ENCODE data around the gene KIF5B. TPM values are rescaled to one million over a fixed set of nuclear protein-coding genes. Genes with fewer than 3 reads are reported as not detected.

Gene KIF5B
- total and polyA plus RNA-seq, 10 of the 15 experiments (the other 5 are each of a cell fraction or from before 2014, with no cell fraction given): 14.7 to 47.4 (median 33.1) TPM

DNA sequence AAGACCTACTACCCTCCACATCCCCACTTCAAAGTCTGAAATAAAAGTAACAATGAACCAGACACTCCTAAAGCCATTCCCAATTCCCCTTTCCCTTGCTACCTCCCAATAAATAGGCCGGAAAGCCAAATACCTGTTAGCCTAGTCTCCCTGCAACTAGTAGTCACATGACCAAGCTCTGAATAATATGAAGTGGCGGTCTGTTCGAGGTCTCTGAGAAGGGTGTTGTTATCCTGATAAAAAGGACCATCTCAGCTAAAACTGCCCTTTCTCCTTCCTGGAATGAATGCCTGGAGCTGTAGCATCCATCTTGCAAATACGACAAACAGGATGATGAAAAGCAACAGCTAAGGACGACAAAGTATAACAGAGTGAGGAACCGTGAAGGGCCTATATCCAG, 6.0 kb downstream of the KIF5B start:
- H4K20me1 ChIP-seq (ENCODE audit: control insufficient read depth, insufficient read depth): no peaks in the 10 kb centered on the region; the same call in 1 of the 2 replicates
- H2AFZ ChIP-seq (ENCODE audit: control insufficient read depth, low read depth, low read length): no peak overlapping the region
- H3K36me3 ChIP-seq (ENCODE audit: control insufficient read depth in 2 of 2, insufficient read depth in 2 of 2, low read length in 1 of 2): peaks cover 0 to 8% of the 10 kb centered on the region in 2 experiments; a peak in 3 of 4 replicates
- TF ChIP-seq RAD51 (IDR thresholded peaks at IDR 0.05) (peak; percentile 39; the same call in 1 of the 2 replicates), HDAC2 (IDR thresholded peaks at IDR 0.05) (no peak), BCL11A (IDR thresholded peaks at IDR 0.05; ENCODE audit: low read depth, low read length) (no peak), GABPA (IDR thresholded peaks at IDR 0.05; ENCODE audit: low read depth) (no peak), IKZF2 (IDR thresholded peaks at IDR 0.05) (0 out of 4 replicates have a peak, but pooled peaks of 1 of the 2 experiments have one; percentile 9), PML (IDR thresholded peaks at IDR 0.05; ENCODE audit: low read length) (no peak), PBX3 (IDR thresholded peaks at IDR 0.05; ENCODE audit: insufficient replicate concordance, low read depth, low read length) (no peak), NRF1 (conservative IDR thresholded peaks at IDR 0.05; ENCODE audit: low read depth, low read length) (no peak)
- TF ChIP-seq, protein P1, sequence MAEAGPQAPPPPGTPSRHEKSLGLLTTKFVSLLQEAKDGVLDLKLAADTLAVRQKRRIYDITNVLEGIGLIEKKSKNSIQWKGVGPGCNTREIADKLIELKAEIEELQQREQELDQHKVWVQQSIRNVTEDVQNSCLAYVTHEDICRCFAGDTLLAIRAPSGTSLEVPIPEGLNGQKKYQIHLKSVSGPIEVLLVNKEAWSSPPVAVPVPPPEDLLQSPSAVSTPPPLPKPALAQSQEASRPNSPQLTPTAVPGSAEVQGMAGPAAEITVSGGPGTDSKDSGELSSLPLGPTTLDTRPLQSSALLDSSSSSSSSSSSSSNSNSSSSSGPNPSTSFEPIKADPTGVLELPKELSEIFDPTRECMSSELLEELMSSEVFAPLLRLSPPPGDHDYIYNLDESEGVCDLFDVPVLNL (IDR thresholded peaks at IDR 0.05; ENCODE audit: low read depth, low read length): no peak
- H3K4me3 ChIP-seq: peak overlapping the region; percentile 7; the same call in 1 of the 2 replicates
- ChIA-PET POLR2A (interaction anchor here (0.5 kb wide), 1 partner anchor 23 kb away, joined by 5 read pairs; no protein-coding TSS in a partner anchor), RAD21 (ENCODE audit: unreplicated experiment) (interaction anchor here (1.1 kb wide), 2 partner anchors 9 to 188 kb away, joined by 3 to 5 read pairs; no protein-coding TSS in a partner anchor), SMC1A (ENCODE audit: uncharacterized antibody, unreplicated experiment) (interaction anchor here (0.9 to 1.4 kb wide), 5 partner anchors 9 to 188 kb away, joined by 3 to 6 read pairs (median 3); no protein-coding TSS in a partner anchor), CTCF (interaction anchor here (1.1 kb wide), 1 partner anchor 9 kb away, joined by 3 read pairs; no protein-coding TSS in a partner anchor)
- DNase-seq (ENCODE audit: low read depth, low spot score) (no peak), ATAC-seq (no peak), FAIRE-seq (no peak)
- peak overlapping the region; percentile 1 for H3K4me2 ChIP-seq (ENCODE audit: control insufficient read depth, insufficient read depth)
- no peaks in the 10 kb centered on the region; the same call in 2 of the 3 replicates for H3K9me3 ChIP-seq (replicated peaks; ENCODE audit: control insufficient read depth, insufficient read depth, low read length)
- H3K4me1 ChIP-seq (ENCODE audit: control insufficient read depth, insufficient read depth, low read length): peaks cover 6% of the 10 kb centered on the region; the same call in 1 of the 2 replicates
- WGBS (ENCODE audit: insufficient coverage, insufficient replicate concordance, low lambda C conversion rate, missing lambda C conversion rate): 81% methylated on average over 6 of the region's 6 CpGs
- H3K9ac ChIP-seq (ENCODE audit: control insufficient read depth, insufficient read depth, low read length): no peak overlapping the region
- H3K27ac ChIP-seq (ENCODE audit: control insufficient read depth, insufficient read depth): no peak overlapping the region
- intact Hi-C loops (cut with micrococcal nuclease; ENCODE audit: unreplicated experiment) (loop anchor here (10.0 kb wide), 1 partner anchor 295 kb away; the partner anchor contains the start of gene EPC1), in situ Hi-C loops (cut with MboI) (loop anchor here (10.0 kb wide), 2 partner anchors 295 to 325 kb away; partner anchors contain the start of gene EPC1)
- no TSS peak for BruUV-seq (replicated peaks)
- H3K79me2 ChIP-seq (ENCODE audit: control insufficient read depth, insufficient read depth, low read length): peaks cover 90% of the 10 kb centered on the region
- H3K27me3 ChIP-seq (replicated peaks in 1 of 2; ENCODE audit: control insufficient read depth in 2 of 2, insufficient read depth in 2 of 2, low read length in 1 of 2): no peaks in the 10 kb centered on the region

Measured in GM12878 (cell line).